CD14-positive monocyte (primary cell): Measurements from ENCODE around the gene CYP26C1. TPM values are rescaled to one million over a fixed set of nuclear protein-coding genes. Genes with fewer than 3 reads are reported as not detected.
A peak's percentile ranks its signal among the peaks of the same experiment; 100 is the strongest.

Source experiments
- DNase-seq, 3 donors: peaks; one replicate each; pipeline ENCODE4 v3.0.0-alpha.2; 2011 to 2022
- H2AFZ ChIP-seq: 2 replicates; pipeline ENCODE4 v1.6.0; 2012; ENCODE audit warnings: mild to moderate bottlenecking, low read depth, low read length, inconsistent platforms; ENCODE audit not compliant: insufficient read depth, poor library complexity, severe bottlenecking
- H3K27ac ChIP-seq, 2 donors: 1 replicate in 1 of 2; 2 replicates in 1 of 2; pipeline ENCODE4 v1.5.1; 2012 to 2013; ENCODE audit warnings: low read length in 2 of 2, control low read depth in 1 of 2, inconsistent platforms in 1 of 2, low read depth in 1 of 2, mild to moderate bottlenecking in 1 of 2
- H3K27me3 ChIP-seq, 2 donors: one replicate each; pipeline versions ENCODE4 v1.6.0 to v1.6.1; 2011 to 2013; ENCODE audit warnings: low read length in 2 of 2; ENCODE audit not compliant: control insufficient read depth in 2 of 2, insufficient read depth in 2 of 2
- H3K36me3 ChIP-seq, 2 donors: replicated peaks in 1 of 2; 1 replicate in 1 of 2; 2 replicates in 1 of 2; pipeline versions ENCODE4 v1.5.1 to v1.6.1; 2012 to 2013; ENCODE audit warnings: low read length in 2 of 2, control low read depth in 1 of 2, inconsistent platforms in 1 of 2, mild to moderate bottlenecking in 1 of 2; ENCODE audit not compliant: insufficient read depth in 2 of 2, control insufficient read depth in 1 of 2
- H3K4me1 ChIP-seq, 2 donors: 1 replicate in 1 of 2; 2 replicates in 1 of 2; pipeline versions ENCODE4 v1.5.1 to v1.6.1; 2012 to 2013; ENCODE audit warnings: low read length in 2 of 2, control low read depth in 1 of 2, inconsistent platforms in 1 of 2, mild to moderate bottlenecking in 1 of 2, moderate library complexity in 1 of 2; ENCODE audit not compliant: insufficient read depth in 2 of 2, control insufficient read depth in 1 of 2
- H3K4me2 ChIP-seq: replicated peaks from 2 replicates; pipeline ENCODE3; 2012; ENCODE audit warnings: low read length, moderate library complexity, mild to moderate bottlenecking; ENCODE audit not compliant: poor library complexity, severe bottlenecking; ENCODE audit errors: extremely low read depth
- H3K4me3 ChIP-seq, 3 experiments: fragments of 200-600 bp in 1 of 3; sonication (generic) in 1 of 3; replicated peaks in 1 of 3; 1 replicate in 2 of 3; 2 replicates in 1 of 3; pipeline ENCODE4 v1.5.1; 2011 to 2013; ENCODE audit warnings: low read length in 3 of 3, mild to moderate bottlenecking in 3 of 3, control low read depth in 2 of 3, low read depth in 2 of 3, inconsistent platforms in 1 of 3, moderate library complexity in 1 of 3
- H3K79me2 ChIP-seq: 2 replicates; pipeline ENCODE4 v1.6.0; 2012; ENCODE audit warnings: mild to moderate bottlenecking, control low read depth, inconsistent platforms, low read length, moderate library complexity; ENCODE audit not compliant: insufficient read depth
- H3K9ac ChIP-seq: 2 replicates; pipeline ENCODE4 v1.6.0; 2017; ENCODE audit warnings: low read length, mild to moderate bottlenecking; ENCODE audit not compliant: insufficient read depth, poor library complexity, severe bottlenecking
- H3K9me3 ChIP-seq, 2 donors: replicated peaks in 1 of 2; 1 replicate in 1 of 2; 2 replicates in 1 of 2; pipeline versions ENCODE4 v1.5.1 to v1.6.1; 2012 to 2013; ENCODE audit warnings: low read length in 2 of 2, control low read depth in 1 of 2; ENCODE audit not compliant: control insufficient read depth in 1 of 2, insufficient read depth in 1 of 2
- H4K20me1 ChIP-seq: 2 replicates; pipeline ENCODE4 v1.6.0; 2012; ENCODE audit warnings: mild to moderate bottlenecking, low read length, control low read depth, moderate library complexity; ENCODE audit not compliant: insufficient read depth
- H3K27ac Mint-ChIP-seq, 7 donors: one replicate each; pipeline ENCODE4 v1.8.0; 2020; ENCODE audit warnings: mild to moderate bottlenecking in 7 of 7, mixed read lengths in 7 of 7, moderate library complexity in 6 of 7, inconsistent platforms in 2 of 7
- H3K27me3 Mint-ChIP-seq, 3 donors: one replicate each; pipeline ENCODE4 v1.8.0; 2021 to 2022; ENCODE audit warnings: low read depth in 3 of 3, mild to moderate bottlenecking in 3 of 3, mixed read lengths in 3 of 3, moderate library complexity in 3 of 3, inconsistent platforms in 1 of 3
- H3K36me3 Mint-ChIP-seq, 2 donors: one replicate each; pipeline ENCODE4 v1.8.0; 2020; ENCODE audit warnings: mixed read lengths in 2 of 2, inconsistent platforms in 1 of 2, mild to moderate bottlenecking in 1 of 2
- H3K4me1 Mint-ChIP-seq: one replicate; pipeline ENCODE4 v1.8.0; 2020; ENCODE audit warnings: mild to moderate bottlenecking, mixed read lengths
- H3K4me3 Mint-ChIP-seq, 2 donors: one replicate each; pipeline ENCODE4 v1.8.0; 2020; ENCODE audit warnings: mild to moderate bottlenecking in 2 of 2, mixed read lengths in 2 of 2, moderate library complexity in 1 of 2
- H3K9me3 Mint-ChIP-seq, 7 donors: one replicate each; pipeline ENCODE4 v1.8.0; 2020 to 2022; ENCODE audit warnings: mixed read lengths in 7 of 7, mild to moderate bottlenecking in 6 of 7, moderate library complexity in 6 of 7, inconsistent platforms in 2 of 7
- CTCF ChIP-seq: fragments of 200-600 bp; IDR thresholded peaks from one replicate; pipeline ENCODE4 v1.8.0; 2022; ENCODE audit warnings: antibody characterized with exemption, mild to moderate bottlenecking
- WGBS: methylation state at CpG from one replicate; pipeline ENCODE4 v1.1.5; 2013; ENCODE audit warnings: missing lambda C conversion rate; ENCODE audit not compliant: insufficient coverage; 5-methylcytosine and 5-hydroxymethylcytosine counted together
- intact Hi-C, 2 donors: fragments of 100-400 bp; cut with micrococcal nuclease; formaldehyde crosslinking; loops; one replicate each; pipeline versions ENCODE4 v1.15.0 to v1.15.1; 2023
- polyA plus RNA-seq, 3 donors: library from polyadenylated mRNA; depleted of rRNA in 1 of 3; unstranded in 2 of 3; stranded (reverse) in 1 of 3; fragments of 300-500 nt in 2 of 3; fragments of >200 nt in 1 of 3; fragmentation: Illumina TruSeq in 2 of 3; gene quantifications; 1 replicate in 2 of 3; 2 replicates in 1 of 3; pipeline ENCODE4 v1.2.3, GENCODE V29; 2012 to 2021

CYP26C1 gene
- polyA plus RNA-seq, 3 donors: not detected

- Mint-ChIP-seq H3K36me3 (no peaks in the 10 kb centered on the region), H3K9me3 (no peaks in the 10 kb centered on the region), H3K4me1 (peaks cover 9% of the 10 kb centered on the region), H3K27me3 (peaks cover 7 to 11% (median 10%) of the 10 kb centered on the region in 3 donors), H3K27ac (no peak overlapping the region), H3K4me3 (no peak overlapping the region)
- H3K79me2 ChIP-seq: no peaks in the 10 kb centered on the region
- TF ChIP-seq CTCF: no peak
- H3K27ac ChIP-seq: no peak overlapping the region
- no peak overlapping the region for H3K4me2 ChIP-seq
- H3K36me3 ChIP-seq: no peaks in the 10 kb centered on the region
- 0% methylated on average over 2 of the region's 2 CpGs for WGBS
- peak in 1 of 3 donors; percentile 5 for DNase-seq
- no peaks in the 10 kb centered on the region for H3K4me1 ChIP-seq
- no peak overlapping the region for H3K4me3 ChIP-seq
- no peak overlapping the region for H3K9ac ChIP-seq
- intact Hi-C loops: no loop called here
- H4K20me1 ChIP-seq: no peaks in the 10 kb centered on the region
- no peaks in the 10 kb centered on the region for H3K9me3 ChIP-seq
- H3K27me3 ChIP-seq: no peaks in the 10 kb centered on the region
- H2AFZ ChIP-seq: no peak overlapping the region
Observed at GRCh38 chr10:93090619-93091018, 30.0 kb downstream of the CYP26C1 start.

GRCh38 chr10:93091960-93092359 is 31.4 kb downstream of the CYP26C1 start:
- Mint-ChIP-seq H3K9me3 (peaks cover 0 to 2% (median 0%) of the 10 kb centered on the region in 7 donors), H3K27me3 (peaks cover 7 to 10% (median 8%) of the 10 kb centered on the region in 3 donors), H3K4me1 (peaks cover 9% of the 10 kb centered on the region), H3K4me3 (no peak overlapping the region), H3K27ac (no peak overlapping the region), H3K36me3 (no peaks in the 10 kb centered on the region)
- Histone ChIP-seq H3K4me2 (no peak overlapping the region), H3K27ac (no peak overlapping the region), H3K4me1 (no peaks in the 10 kb centered on the region), H3K4me3 (no peak overlapping the region), H3K36me3 (no peaks in the 10 kb centered on the region), H2AFZ (no peak overlapping the region), H3K9ac (no peak overlapping the region), H3K79me2 (no peaks in the 10 kb centered on the region), H3K27me3 (no peaks in the 10 kb centered on the region), H4K20me1 (no peaks in the 10 kb centered on the region), H3K9me3 (no peaks in the 10 kb centered on the region)
- DNase-seq: peak in 1 of 3 donors; percentile 25
- no CpG with 5 or more reads among the region's 3 CpGs for WGBS
- intact Hi-C loops: no loop called here
- no peak for TF ChIP-seq CTCF
